ENCODE results near the gene RBM33.

The RBM33 gene

DNA sequence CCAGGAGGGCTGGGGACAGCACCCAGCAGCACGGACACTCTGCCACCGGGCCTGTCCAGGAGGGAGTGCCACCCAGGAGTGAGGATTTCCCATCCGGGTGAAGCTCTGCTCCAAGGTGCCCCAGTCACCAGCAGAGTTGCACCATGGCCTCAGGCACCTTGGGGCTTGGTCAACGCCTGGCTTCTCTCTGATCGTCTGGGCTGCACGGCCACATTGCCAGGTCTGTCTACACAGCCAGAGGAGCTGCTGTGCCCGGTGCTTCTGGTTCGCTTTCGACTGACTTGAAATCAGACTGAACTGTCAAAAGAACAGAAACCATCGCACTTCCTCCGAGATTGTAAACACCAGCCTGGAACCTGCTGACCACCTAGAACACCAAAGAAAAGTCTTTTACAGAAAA is 155.8 kb downstream of the RBM33 start:
- DNase-seq = no peak

DNA sequence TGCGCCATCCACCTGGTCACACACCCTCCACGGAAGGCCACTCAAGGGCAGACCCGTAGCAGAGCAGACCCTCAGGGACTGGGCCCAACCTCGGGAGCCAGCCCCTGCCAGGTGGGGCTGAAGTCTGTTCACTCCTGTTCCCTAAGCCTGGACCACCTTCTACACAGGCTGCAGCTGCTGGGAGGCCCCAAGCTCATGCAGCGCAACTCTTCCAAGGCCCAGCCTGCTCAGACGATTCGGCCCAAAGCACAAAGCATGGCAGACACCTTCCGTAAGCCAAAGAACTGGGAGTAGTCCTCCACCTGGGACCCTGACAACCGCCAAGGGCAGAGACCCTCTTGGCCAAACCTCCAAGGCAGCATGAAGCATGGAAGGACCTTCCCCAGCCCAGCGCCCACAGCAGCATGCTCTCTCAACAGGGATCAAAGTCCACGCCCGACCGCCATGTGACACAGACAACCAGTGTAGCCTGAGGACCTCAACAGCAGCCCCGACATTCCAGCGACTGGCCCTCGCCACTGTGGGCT is 156.3 kb downstream of the RBM33 start:
- DNase-seq = no peak

- DNase-seq = no peak
Observed at GRCh38 chr7:155802291-155802690, 157.8 kb downstream of the RBM33 start.

- DNase-seq = no peak
Observed at GRCh38 chr7:155802906-155803417, 158.5 kb downstream of the RBM33 start.

- DNase-seq = no peak
Observed at GRCh38 chr7:155803418-155804376, 159.2 kb downstream of the RBM33 start.

- DNase-seq = no peak
Observed at GRCh38 chr7:155804431-155804831, 160.0 kb downstream of the RBM33 start.

DNA sequence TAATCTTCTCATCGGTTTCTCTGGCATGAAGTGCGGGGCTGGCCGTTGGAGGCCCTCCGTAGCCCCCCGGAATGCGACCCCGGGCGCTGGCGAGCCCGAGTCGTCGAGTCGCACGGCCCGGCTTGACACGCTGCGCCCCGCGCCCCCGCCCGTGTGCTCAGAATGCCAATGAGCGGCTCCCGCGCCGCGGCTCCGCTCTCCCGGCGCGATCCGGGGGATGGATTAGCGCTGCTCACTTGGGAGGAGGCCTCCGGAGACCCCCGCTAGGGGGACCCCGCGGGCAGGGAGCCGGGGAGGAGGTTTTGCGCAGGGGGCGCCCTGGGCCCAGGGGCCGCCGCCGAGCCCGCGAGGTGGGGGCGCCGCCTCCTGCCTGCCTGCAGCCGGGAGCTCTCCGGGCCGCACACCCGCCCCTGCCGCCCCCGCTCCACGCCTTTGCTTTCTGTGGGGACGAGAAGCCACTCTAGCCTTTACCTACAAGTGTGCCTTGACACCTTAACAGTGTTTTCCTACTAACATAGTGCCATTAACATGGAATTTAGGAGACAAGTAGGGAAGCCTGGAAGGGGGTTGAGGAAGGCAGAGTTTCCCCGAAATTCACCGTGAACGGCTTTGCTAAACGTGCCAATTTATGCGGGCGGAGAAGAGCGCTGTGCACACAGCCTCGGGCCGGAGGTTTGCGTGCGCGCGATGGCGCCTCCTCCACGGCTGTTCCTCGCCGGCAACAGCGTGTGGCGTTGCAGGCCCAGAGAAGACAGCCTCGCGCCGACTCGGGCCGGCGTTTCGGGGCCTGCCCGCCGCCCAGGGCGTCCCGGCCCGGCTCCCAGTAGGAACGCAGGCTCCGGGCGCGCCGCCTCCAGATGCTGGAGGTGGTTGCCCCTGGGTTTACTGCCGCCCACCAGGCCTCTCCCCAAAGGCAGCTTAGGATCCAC is 160.7 kb downstream of the RBM33 start:
- DNase-seq = peak; percentile 50

DNA sequence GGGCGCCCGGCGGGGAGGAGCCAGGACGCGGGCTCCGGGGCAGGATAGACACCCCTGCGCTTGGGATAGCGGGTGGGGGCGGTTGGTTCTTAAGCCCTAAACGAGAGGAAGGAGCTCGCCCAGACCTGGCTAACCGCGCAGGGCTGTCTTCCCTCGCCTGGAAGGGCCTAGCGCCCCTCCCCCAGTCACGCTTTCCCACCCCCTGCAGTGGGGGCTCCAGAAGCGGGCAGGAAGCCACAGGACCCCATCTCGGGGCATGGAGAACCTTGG is 161.3 kb downstream of the RBM33 start:
- no peak for DNase-seq

- DNase-seq = no peak
Observed at GRCh38 chr7:155806096-155806871, 161.8 kb downstream of the RBM33 start.

GRCh38 chr7:155807065-155807671 is 162.7 kb downstream of the RBM33 start:
- no peak for DNase-seq

DNA sequence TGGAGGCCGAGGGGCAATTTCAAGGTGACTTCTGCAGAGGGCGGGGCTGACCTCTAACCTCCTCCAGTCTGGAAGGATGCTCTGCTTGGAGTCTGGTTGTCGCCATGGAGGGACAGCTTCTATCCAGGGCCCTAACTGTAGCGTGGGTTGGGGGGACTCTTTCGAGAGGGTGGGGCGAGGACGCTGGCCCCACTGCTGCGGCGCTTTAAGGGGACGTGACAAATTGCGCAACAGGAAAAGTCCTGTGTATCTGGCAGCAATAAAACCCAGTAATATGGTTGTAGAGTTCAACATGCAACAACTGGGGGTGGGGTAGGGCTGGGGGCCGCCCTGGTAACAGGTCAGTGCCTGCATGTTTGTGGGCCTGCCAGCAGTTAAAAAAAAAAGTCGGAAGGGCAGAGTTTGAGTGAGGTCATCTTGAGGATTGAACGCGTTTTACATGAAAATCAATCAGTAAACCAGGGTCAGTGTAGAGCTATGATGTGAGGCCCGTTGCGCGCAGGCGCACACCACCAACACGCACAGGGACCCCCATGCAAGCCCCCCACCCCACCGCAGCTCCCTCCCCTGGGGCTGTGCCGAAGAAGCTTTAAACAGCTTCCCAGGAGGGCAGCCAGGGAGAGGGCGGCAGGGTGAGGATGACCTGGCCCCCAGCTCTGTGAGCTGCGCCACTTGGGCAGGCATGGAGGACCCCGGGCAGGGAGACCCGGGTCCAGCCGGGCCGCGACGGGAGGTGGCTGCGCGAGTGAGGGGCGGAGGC is 163.5 kb downstream of the RBM33 start:
- DNase-seq = no peak

- no peak for DNase-seq
Observed at GRCh38 chr7:155808549-155809331, 164.3 kb downstream of the RBM33 start.

DNA sequence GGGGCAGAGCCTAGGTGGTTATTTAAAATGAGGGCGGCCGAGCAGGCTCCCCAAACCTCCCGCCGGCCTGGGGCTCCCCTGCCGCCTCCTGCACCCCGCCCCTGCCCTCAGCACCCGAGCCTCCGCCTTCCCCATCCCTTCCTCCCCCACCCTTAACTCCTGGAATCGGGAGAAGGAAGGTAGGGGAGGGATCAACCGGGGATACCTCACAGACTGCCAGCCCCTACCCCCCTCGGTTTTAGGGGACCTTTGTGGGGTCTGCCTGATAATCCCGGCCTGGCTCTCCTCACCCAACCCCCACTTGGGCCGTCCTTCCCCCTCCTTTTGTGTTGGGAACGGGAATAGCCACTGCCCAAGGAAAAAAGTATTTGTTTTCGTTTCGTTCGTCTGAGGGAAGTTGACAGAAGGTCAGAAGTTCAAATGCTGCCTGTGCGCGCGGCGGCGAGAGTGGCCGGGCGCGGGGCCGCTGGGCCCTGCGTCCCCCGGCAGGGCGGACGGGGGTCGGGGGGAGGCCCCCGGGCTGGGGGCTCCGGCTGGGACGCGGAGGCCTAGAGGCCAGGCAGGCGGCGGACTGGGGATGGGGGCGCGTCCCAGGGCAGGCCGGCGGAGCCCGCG is 165.0 kb downstream of the RBM33 start:
- DNase-seq = no peak

DNA sequence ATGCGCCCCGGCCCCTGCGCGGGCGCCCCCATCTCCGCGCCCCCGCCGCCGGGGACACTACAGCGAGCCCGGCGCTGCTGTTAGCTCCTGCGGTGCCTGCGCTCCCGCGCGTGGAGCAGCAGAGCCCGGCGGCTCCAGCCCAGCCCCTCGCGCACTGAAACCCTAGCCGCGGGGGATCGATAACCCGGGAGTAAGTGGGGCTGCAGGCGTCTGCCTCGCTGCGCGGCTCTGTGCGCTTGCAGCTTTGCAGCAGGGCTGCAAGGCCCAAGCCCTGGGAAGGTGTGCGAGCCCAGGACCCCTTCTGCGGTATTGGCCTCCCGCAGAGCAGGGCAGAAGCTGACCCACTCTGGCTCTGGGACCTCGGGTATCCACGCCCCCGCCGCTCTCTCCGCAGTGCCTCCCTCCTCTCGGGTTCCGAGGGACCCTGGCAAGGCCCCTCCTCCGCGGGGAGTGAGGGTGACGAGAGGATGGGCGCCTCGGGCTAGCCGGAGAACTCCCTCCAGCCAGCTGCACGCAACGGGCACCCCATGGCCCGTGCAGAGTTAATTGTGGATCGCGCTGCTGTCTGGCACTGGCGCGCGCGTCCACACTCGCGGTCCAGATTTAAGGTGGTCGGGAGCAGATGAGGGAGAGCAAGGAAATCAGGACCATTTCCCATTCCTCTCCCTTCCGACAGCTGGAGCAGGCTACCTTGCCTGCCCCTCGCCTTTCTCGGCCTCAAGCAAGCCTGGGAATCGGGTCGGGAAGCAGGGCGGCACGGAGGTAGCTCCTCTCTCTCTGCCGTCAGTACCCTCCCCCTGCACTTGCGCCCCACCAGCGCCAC is 165.7 kb downstream of the RBM33 start:
- no peak for DNase-seq

- no peak for DNase-seq
Observed at GRCh38 chr7:155810770-155811559, 166.5 kb downstream of the RBM33 start.

DNA sequence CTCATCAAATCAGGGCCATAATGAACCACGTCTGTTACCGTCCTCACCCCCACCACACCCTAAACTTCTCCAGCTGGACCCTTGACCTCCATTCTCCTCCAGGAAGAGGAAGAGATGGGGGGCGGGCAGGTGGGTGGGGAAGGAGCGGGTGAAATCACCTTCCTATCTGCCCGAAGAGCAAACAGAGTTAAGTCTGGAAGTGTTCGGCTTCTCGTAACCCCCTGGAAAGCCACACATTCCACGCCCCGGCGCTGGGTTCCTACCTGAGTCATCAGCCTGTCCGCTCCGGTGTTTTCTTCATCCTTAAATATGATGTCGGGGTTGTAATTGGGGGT is 167.1 kb downstream of the RBM33 start:
- DNase-seq = no peak

GRCh38 chr7:155811895-155812761 is 167.7 kb downstream of the RBM33 start, which contains the start of gene SHH:
SHH (minus strand) TSS chr7:155812463; CDS start chr7:155812122, 341 bp downstream.
- no peak for DNase-seq

Measured in KG1 (cell line).